Measurements from ENCODE around the gene BRWD1. TPM values are rescaled to one million over a fixed set of nuclear protein-coding genes. Genes with fewer than 3 reads are reported as not detected.
"Not testable (repeated sequence)": the region's sequence is repeated elsewhere in the genome, so short reads cannot be mapped to it uniquely, and the experiment has no call there.

Gene BRWD1
- total RNA-seq, 1 experiment from 2014 or later = 28.8 TPM

GRCh38 chr21:39232861-39233291 is 80.6 kb downstream of the BRWD1 start:
- DNase-seq = no peak
- Mint-ChIP-seq H3K27ac (ENCODE audit: unreplicated experiment) (no peak overlapping the region), H3K27me3 (ENCODE audit: unreplicated experiment) (no peaks in the 10 kb centered on the region), H3K4me1 (ENCODE audit: low read depth, unreplicated experiment) (no peaks in the 10 kb centered on the region), H3K36me3 (ENCODE audit: insufficient read depth, unreplicated experiment) (peaks cover 15% of the 10 kb centered on the region), H3K9me3 (ENCODE audit: low read depth, unreplicated experiment) (no peaks in the 10 kb centered on the region), H3K4me3 (ENCODE audit: low read depth, unreplicated experiment) (no peak overlapping the region)
- TF ChIP-seq CTCF (IDR thresholded peaks at IDR 0.05; ENCODE audit: unreplicated experiment) = no peak
- no TSS peak for BruUV-seq (replicated peaks)
- CTCF ChIA-PET = no interaction called here
- intact Hi-C loops (cut with micrococcal nuclease; ENCODE audit: unreplicated experiment) = no loop called here

DNA sequence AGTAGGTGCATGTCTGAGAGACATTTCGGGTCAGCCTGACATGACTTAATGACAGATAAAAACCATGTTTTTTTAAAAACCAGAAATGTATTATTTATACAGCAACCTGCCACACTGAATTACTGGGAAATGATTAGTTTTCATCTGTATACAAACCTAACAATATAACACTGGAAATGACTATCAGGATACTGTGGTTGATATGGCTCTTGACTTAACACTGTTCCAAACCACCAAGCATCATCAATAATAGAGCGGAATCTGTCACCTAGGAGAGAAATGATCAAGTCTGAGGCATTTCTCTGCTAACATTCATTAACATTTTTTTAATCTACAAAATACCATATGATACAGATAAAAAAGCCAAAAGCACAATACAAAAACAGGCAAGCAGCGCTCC is 88.5 kb downstream of the BRWD1 start:
- Mint-ChIP-seq H3K4me3 (ENCODE audit: low read depth, unreplicated experiment) (no peak overlapping the region), H3K27ac (ENCODE audit: unreplicated experiment) (no peak overlapping the region), H3K36me3 (ENCODE audit: insufficient read depth, unreplicated experiment) (peaks cover 11% of the 10 kb centered on the region), H3K27me3 (ENCODE audit: unreplicated experiment) (no peaks in the 10 kb centered on the region), H3K4me1 (ENCODE audit: low read depth, unreplicated experiment) (no peaks in the 10 kb centered on the region), H3K9me3 (ENCODE audit: low read depth, unreplicated experiment) (no peaks in the 10 kb centered on the region)
- CTCF ChIA-PET = no interaction called here
- intact Hi-C loops (cut with micrococcal nuclease; ENCODE audit: unreplicated experiment) = no loop called here
- no peak for DNase-seq
- no TSS peak for BruUV-seq (replicated peaks)
- no peak for TF ChIP-seq CTCF (IDR thresholded peaks at IDR 0.05; ENCODE audit: unreplicated experiment)

DNA sequence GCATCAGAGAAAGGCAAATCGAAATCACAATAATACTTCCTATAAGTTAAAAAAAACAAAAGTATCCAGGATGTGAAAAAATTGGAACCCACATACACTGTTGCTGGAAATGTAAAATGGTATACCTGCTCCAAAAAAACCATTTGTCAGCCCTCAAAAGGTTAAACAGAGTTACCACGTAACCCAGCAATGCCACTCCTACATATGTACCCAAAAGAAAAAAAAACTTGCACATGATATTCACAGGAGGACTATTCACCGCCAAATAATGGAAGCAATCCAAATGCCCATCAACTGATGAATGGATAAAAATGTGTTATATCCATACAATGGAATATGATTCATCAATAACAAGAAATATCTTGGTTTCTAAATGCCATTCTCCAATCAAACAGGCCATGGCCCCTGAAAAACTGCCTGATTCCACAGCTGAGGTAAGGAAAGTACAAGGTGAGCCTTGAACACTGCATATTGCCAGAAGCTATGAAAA is 91.4 kb downstream of the BRWD1 start:
- H3K27ac Mint-ChIP-seq (ENCODE audit: unreplicated experiment) = no peak overlapping the region
- H3K4me1 Mint-ChIP-seq (ENCODE audit: low read depth, unreplicated experiment) = no peaks in the 10 kb centered on the region
- no peak for TF ChIP-seq CTCF (IDR thresholded peaks at IDR 0.05; ENCODE audit: unreplicated experiment)
- BruUV-seq (replicated peaks) = no TSS peak
- no peak overlapping the region for H3K4me3 Mint-ChIP-seq (ENCODE audit: low read depth, unreplicated experiment)
- H3K27me3 Mint-ChIP-seq (ENCODE audit: unreplicated experiment) = no peaks in the 10 kb centered on the region
- no peaks in the 10 kb centered on the region for H3K9me3 Mint-ChIP-seq (ENCODE audit: low read depth, unreplicated experiment)
- H3K36me3 Mint-ChIP-seq (ENCODE audit: insufficient read depth, unreplicated experiment) = peaks cover 11% of the 10 kb centered on the region
- DNase-seq = no peak
- CTCF ChIA-PET = no interaction called here
- intact Hi-C loops (cut with micrococcal nuclease; ENCODE audit: unreplicated experiment) = no loop called here

- no peaks in the 10 kb centered on the region for H3K27me3 Mint-ChIP-seq (ENCODE audit: unreplicated experiment)
- H3K36me3 Mint-ChIP-seq (ENCODE audit: insufficient read depth, unreplicated experiment) = peaks cover 11% of the 10 kb centered on the region
- BruUV-seq (replicated peaks) = no TSS peak
- no peak for DNase-seq
- CTCF ChIA-PET = interaction anchor here (0.7 kb wide), 1 partner anchor 45 kb away, joined by 12 read pairs; no protein-coding TSS in a partner anchor
- H3K4me1 Mint-ChIP-seq (ENCODE audit: low read depth, unreplicated experiment) = no peaks in the 10 kb centered on the region
- no peaks in the 10 kb centered on the region for H3K9me3 Mint-ChIP-seq (ENCODE audit: low read depth, unreplicated experiment)
- H3K27ac Mint-ChIP-seq (ENCODE audit: unreplicated experiment) = no peak overlapping the region
- intact Hi-C loops (cut with micrococcal nuclease; ENCODE audit: unreplicated experiment) = no loop called here
- H3K4me3 Mint-ChIP-seq (ENCODE audit: low read depth, unreplicated experiment) = no peak overlapping the region
- no peak for TF ChIP-seq CTCF (IDR thresholded peaks at IDR 0.05; ENCODE audit: unreplicated experiment)
Measured at GRCh38 chr21:39221282-39221996, 92.0 kb downstream of the BRWD1 start.

- H3K4me3 Mint-ChIP-seq (ENCODE audit: low read depth, unreplicated experiment); H3K4me1 Mint-ChIP-seq (ENCODE audit: low read depth, unreplicated experiment); DNase-seq; BruUV-seq (replicated peaks); H3K27ac Mint-ChIP-seq (ENCODE audit: unreplicated experiment); H3K27me3 Mint-ChIP-seq (ENCODE audit: unreplicated experiment); intact Hi-C loops (cut with micrococcal nuclease; ENCODE audit: unreplicated experiment); H3K9me3 Mint-ChIP-seq (ENCODE audit: low read depth, unreplicated experiment): not testable (repeated sequence)
- CTCF ChIA-PET = interaction anchor here (0.7 kb wide), 1 partner anchor 45 kb away, joined by 12 read pairs; no protein-coding TSS in a partner anchor
- H3K36me3 Mint-ChIP-seq (ENCODE audit: insufficient read depth, unreplicated experiment) = peaks cover 11% of the 10 kb centered on the region
Measured at GRCh38 chr21:39220875-39221274, 92.6 kb downstream of the BRWD1 start.

Measured in Calu3 (cell line).